PC-9 (cell line): Measurements from ENCODE around the gene NRG3.

Source experiments
- EZH2 ChIP-seq: fragments of 200-600 bp; sonication (generic); IDR thresholded peaks from 2 replicates; pipeline ENCODE4 v1.8.0; 2017; ENCODE audit warnings: antibody characterized with exemption, low read depth
- TF ChIP-seq, protein P1 (sequence below): fragments of 200-600 bp; sonication (generic); conservative IDR thresholded peaks from 2 replicates; pipeline ENCODE4 v1.6.1; 2017; ENCODE audit warnings: mixed run types, antibody characterized with exemption, mild to moderate bottlenecking, moderate library complexity

DNA sequence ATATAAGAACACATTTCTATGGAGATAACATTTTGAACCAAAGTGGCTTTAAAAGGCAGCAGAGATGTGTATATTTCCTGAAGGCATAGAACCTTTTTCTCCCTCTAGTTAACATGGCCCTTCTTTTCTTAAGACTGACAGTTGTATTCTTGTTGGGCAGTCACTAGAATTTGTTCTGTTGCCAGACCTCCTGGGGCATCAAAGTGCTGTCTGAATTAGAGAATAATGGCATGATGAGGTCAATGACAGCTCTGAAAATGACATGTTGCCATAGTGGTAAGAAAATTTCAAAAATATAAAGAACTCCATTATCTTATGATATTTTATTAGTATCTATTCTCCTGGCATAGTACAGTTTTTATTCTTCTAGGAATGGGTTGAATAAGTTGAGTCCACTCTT is 446.7 kb downstream of the NRG3 start:
- no peak for TF ChIP-seq EZH2
- TF ChIP-seq, protein P1, sequence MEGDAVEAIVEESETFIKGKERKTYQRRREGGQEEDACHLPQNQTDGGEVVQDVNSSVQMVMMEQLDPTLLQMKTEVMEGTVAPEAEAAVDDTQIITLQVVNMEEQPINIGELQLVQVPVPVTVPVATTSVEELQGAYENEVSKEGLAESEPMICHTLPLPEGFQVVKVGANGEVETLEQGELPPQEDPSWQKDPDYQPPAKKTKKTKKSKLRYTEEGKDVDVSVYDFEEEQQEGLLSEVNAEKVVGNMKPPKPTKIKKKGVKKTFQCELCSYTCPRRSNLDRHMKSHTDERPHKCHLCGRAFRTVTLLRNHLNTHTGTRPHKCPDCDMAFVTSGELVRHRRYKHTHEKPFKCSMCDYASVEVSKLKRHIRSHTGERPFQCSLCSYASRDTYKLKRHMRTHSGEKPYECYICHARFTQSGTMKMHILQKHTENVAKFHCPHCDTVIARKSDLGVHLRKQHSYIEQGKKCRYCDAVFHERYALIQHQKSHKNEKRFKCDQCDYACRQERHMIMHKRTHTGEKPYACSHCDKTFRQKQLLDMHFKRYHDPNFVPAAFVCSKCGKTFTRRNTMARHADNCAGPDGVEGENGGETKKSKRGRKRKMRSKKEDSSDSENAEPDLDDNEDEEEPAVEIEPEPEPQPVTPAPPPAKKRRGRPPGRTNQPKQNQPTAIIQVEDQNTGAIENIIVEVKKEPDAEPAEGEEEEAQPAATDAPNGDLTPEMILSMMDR: no peak
